Calu3 (cell line): Measurements from ENCODE around the gene RAB41. TPM values are rescaled to one million over a fixed set of nuclear protein-coding genes. Genes with fewer than 3 reads are reported as not detected.
A peak's percentile ranks its signal among the peaks of the same experiment; 100 is the strongest.

ENCODE experiments used
- BruUV-seq: library from RNA; stranded (reverse); fragments of 400-500 nt; replicated peaks from 2 replicates; lab custom pipeline; 2021; lab: Mats Ljungman, UMichigan
- CTCF ChIA-PET: fragments of 300-600 bp; sonication (Branson Sonifier 250); formaldehyde crosslinking; loops from one replicate; lab custom pipeline; 2022; ENCODE audit warnings: antibody characterized with exemption; lab: Charles Lee
- DNase-seq: peaks from one replicate; pipeline ENCODE4 v3.0.0; 2022
- H3K27ac Mint-ChIP-seq: one replicate; pipeline ENCODE4 v1.8.0; 2022; ENCODE audit warnings: mixed read lengths; ENCODE audit not compliant: unreplicated experiment
- H3K27me3 Mint-ChIP-seq: one replicate; pipeline ENCODE4 v1.8.0; 2022; ENCODE audit warnings: mixed read lengths; ENCODE audit not compliant: unreplicated experiment
- H3K36me3 Mint-ChIP-seq: one replicate; pipeline ENCODE4 v1.8.0; 2022; ENCODE audit warnings: mild to moderate bottlenecking, moderate library complexity, mixed read lengths; ENCODE audit not compliant: insufficient read depth, unreplicated experiment
- H3K4me1 Mint-ChIP-seq: one replicate; pipeline ENCODE4 v1.8.0; 2022; ENCODE audit warnings: mild to moderate bottlenecking, low read depth, mixed read lengths; ENCODE audit not compliant: unreplicated experiment
- H3K4me3 Mint-ChIP-seq: one replicate; pipeline ENCODE4 v1.8.0; 2022; ENCODE audit warnings: mild to moderate bottlenecking, low read depth, moderate library complexity, mixed read lengths; ENCODE audit not compliant: unreplicated experiment
- H3K9me3 Mint-ChIP-seq: one replicate; pipeline ENCODE4 v1.8.0; 2022; ENCODE audit warnings: low read depth, mixed read lengths; ENCODE audit not compliant: unreplicated experiment
- CTCF ChIP-seq: fragments of 200-600 bp; IDR thresholded peaks from one replicate; pipeline ENCODE4 v1.8.0; 2022; ENCODE audit warnings: antibody characterized with exemption; ENCODE audit not compliant: unreplicated experiment
- intact Hi-C: fragments of 100-400 bp; cut with micrococcal nuclease; formaldehyde crosslinking; loops from one replicate; pipeline ENCODE4 v1.10.0; 2022; ENCODE audit not compliant: unreplicated experiment
- total RNA-seq: library from RNA; stranded (reverse); gene quantifications from 2 replicates; pipeline ENCODE4 v1.2.3, GENCODE V29; 2022

Gene RAB41
- total RNA-seq, 1 experiment from 2014 or later, result not detected

DNA sequence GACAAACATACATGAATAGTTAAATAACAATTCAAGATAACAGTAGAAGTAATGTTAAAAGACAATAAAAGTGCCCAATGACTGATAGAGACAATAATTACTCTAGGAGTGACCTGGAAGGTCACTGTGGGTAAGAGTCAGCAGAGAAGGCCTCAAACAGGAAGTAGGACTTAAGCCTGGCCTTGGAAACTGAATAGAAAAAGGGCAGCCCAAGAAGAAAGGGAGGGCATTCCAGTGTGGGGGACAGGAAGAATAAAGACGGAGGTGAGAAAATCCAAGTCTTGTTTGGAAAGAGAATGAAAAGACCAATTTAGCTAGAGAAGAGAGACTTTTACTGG, 27.9 kb upstream of the RAB41 start:
- Mint-ChIP-seq H3K36me3 (no peaks in the 10 kb centered on the region), H3K27ac (peak overlapping the region; percentile 43), H3K27me3 (no peaks in the 10 kb centered on the region), H3K9me3 (peaks cover 2% of the 10 kb centered on the region), H3K4me3 (no peak overlapping the region), H3K4me1 (peaks cover 44% of the 10 kb centered on the region)
- CTCF ChIA-PET, result no interaction called here
- BruUV-seq, result no TSS peak
- intact Hi-C loops, result no loop called here
- DNase-seq, result no peak
- no peak for TF ChIP-seq CTCF

DNA sequence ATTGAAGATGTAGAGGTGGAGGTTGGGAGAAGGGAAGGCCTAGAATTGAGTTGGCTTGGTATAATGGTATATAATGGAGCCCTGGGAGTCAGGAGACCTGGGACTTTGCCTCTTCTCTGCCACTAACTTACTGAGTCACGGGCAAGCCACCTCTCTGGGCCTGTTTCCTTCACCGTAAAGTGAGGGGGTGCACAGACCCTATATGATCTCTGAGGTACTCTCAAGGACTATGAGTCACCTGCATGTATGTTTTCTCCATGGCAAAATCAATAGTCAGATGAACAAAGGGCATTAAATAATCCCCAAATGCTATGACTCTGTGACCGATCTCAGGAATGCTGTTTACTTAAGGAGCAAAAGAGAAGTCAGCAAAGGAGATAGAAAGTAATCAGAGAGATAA, 27.1 kb upstream of the RAB41 start:
- no peak for TF ChIP-seq CTCF
- Mint-ChIP-seq H3K4me1 (peaks cover 44% of the 10 kb centered on the region), H3K27me3 (no peaks in the 10 kb centered on the region), H3K4me3 (no peak overlapping the region), H3K27ac (peak overlapping the region; percentile 43), H3K36me3 (no peaks in the 10 kb centered on the region), H3K9me3 (peaks cover 2% of the 10 kb centered on the region)
- peak; percentile 5 for DNase-seq
- intact Hi-C loops, result no loop called here
- CTCF ChIA-PET, result no interaction called here
- BruUV-seq, result no TSS peak

GRCh38 chrX:70255452-70255851, 26.5 kb upstream of the RAB41 start:
- intact Hi-C loops, result no loop called here
- H3K27ac Mint-ChIP-seq, result peak overlapping the region; percentile 43
- BruUV-seq, result no TSS peak
- DNase-seq, result no peak
- no peak for TF ChIP-seq CTCF
- no peak overlapping the region for H3K4me3 Mint-ChIP-seq
- H3K9me3 Mint-ChIP-seq, result peaks cover 2% of the 10 kb centered on the region
- no peaks in the 10 kb centered on the region for H3K27me3 Mint-ChIP-seq
- CTCF ChIA-PET, result no interaction called here
- H3K4me1 Mint-ChIP-seq, result peaks cover 44% of the 10 kb centered on the region
- no peaks in the 10 kb centered on the region for H3K36me3 Mint-ChIP-seq

DNA sequence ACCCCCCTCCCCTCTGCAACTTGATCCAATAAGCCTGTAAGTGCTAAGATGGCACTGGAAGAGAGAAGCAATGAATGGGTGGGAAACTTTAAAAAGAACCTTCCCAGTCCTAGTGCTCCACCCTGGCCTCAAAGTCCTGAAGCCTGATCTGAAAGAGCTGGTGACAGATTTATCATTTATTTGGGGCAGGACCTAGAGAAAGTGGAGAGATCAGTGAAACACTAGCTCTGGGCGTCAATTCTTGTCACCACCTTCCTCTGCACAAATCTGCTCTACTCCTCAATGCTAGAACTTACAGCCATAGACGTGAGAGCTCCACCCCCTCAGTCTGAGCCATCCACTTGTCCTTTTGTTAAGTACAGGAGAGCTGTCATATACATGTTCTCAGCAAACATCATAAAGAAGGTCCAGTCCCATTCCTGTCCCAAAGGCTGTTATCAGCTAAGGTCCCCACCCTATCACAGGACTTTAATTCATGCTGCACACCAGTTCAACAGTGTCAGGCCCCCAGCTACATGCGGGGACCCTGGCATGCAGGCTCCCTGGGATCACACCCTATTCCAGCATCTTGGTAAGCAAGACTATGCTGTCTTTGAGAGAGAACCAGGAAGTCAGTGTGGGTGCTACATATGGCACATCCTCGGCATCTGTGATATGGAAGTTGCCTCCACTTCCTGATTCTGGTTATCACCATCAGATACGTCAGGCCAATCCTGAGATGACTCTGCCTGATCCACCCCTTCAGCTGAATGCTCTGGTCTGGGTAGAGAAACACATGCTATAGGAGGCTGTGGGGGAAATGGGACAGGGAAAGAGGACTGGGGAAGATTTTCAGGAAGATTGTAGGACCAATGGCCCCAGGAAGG, 24.3 kb upstream of the RAB41 start:
- TF ChIP-seq CTCF, result no peak
- H3K27ac Mint-ChIP-seq, result no peak overlapping the region
- H3K9me3 Mint-ChIP-seq, result peaks cover 2% of the 10 kb centered on the region
- CTCF ChIA-PET, result no interaction called here
- no peaks in the 10 kb centered on the region for H3K36me3 Mint-ChIP-seq
- H3K27me3 Mint-ChIP-seq, result no peaks in the 10 kb centered on the region
- intact Hi-C loops, result no loop called here
- BruUV-seq, result no TSS peak
- no peak for DNase-seq
- H3K4me3 Mint-ChIP-seq, result no peak overlapping the region
- peaks cover 41% of the 10 kb centered on the region for H3K4me1 Mint-ChIP-seq
